Pancreas (tissue), 10 donors: ENCODE measurements around the gene ZNF23. TPM values are rescaled to one million over a fixed set of nuclear protein-coding genes. Genes with fewer than 3 reads are reported as not detected.

Experiments
- ATAC-seq, 4 donors: fragments of 200-7000 bp; cut with Tn5 transposase; one replicate each; pipeline versions ENCODE4 v1.8.0 to v1.9.1; 2020; ENCODE audit warnings: mild to moderate bottlenecking in 4 of 4, moderate library complexity in 4 of 4
- DNase-seq, 6 donors: peaks; one replicate each; pipeline ENCODE4 v3.0.0-alpha.2; 2020
- FAIRE-seq: peaks from 2 replicates; lab custom pipeline; 2012; peaks lifted over from hg19 to GRCh38; lab: Jason Lieb, UNC
- H3K27ac ChIP-seq, 4 donors: fragments of 200-600 bp; sonication (generic); 1 replicate in 3 of 4; 2 replicates in 1 of 4; pipeline versions ENCODE4 v1.5.0 to v1.8.0; 2020
- H3K27me3 ChIP-seq, 4 donors: fragments of 200-600 bp; one replicate each; pipeline ENCODE4 v1.8.0; 2021
- H3K36me3 ChIP-seq, 3 donors: fragments of 200-600 bp; sonication (generic) in 1 of 3; one replicate each; pipeline versions ENCODE4 v1.5.0 to v1.8.0; 2020 to 2021
- H3K4me1 ChIP-seq, 3 donors: fragments of 200-600 bp; one replicate each; pipeline ENCODE4 v1.8.0; 2021
- H3K4me3 ChIP-seq, 4 donors: fragments of 200-600 bp; sonication (generic) in 2 of 4; one replicate each; pipeline versions ENCODE4 v1.5.0 to v1.8.0; 2020 to 2021
- H3K9me3 ChIP-seq, 4 donors: fragments of 200-600 bp; one replicate each; pipeline ENCODE4 v1.8.0; 2021
- CTCF ChIP-seq, 4 donors: fragments of 200-600 bp; sonication (generic) in 3 of 4; IDR thresholded peaks; one replicate each; pipeline versions ENCODE4 v1.5.0 to v1.8.0; 2021; ENCODE audit warnings: antibody characterized with exemption in 4 of 4
- WGBS, 2 donors: extraction: QIAGEN DNeasy Blood & Tissue Kit; methylation state at CpG; one replicate each; pipeline ENCODE4 v1.1.7; 2013; 5-methylcytosine and 5-hydroxymethylcytosine counted together
- intact Hi-C, 3 donors: fragments of 100-400 bp; cut with DNase I; formaldehyde crosslinking; loops; one replicate each; pipeline versions ENCODE4 v1.11.1 to v1.14.2; 2022
- polyA plus RNA-seq, 2 donors: library from polyadenylated mRNA; stranded (reverse); fragments of 200-250 nt; gene quantifications; one replicate each; pipeline ENCODE4 v1.2.3, GENCODE V29; 2013
- total RNA-seq, 6 donors: library from RNA; stranded (reverse); fragmentation: NEBNext Ultra II Directional in 4 of 6; extraction: Animal tissue kit (Norgen Biotek cat#: 25700) in 4 of 6; gene quantifications; one replicate each; pipeline versions ENCODE4 v1.2.1 to v1.2.4, GENCODE V29; 2021 to 2023
- donor health status: healthy with polysubstance abuse.
- donor health status: DM: no; HTN: no; CAD: no; lungs with moderate emphysema.
- donor health status: DM: no; HTN: no; CAD: no.
- donor health status: control.
- donor health status: control.
- donor health status: Bipolar disorder and iron deficiency.
- donor health status: DM: yes; HTN: yes; CAD: no.
- donor health status: DM: no; HTN: no; CAD: no.
- donor health status: DM: no; HTN: no; CAD: no.
- donor health status: DM: yes; HTN: yes; CAD: no.

ZNF23 gene
- total and polyA plus RNA-seq, 8 donors, result 2.6 to 14.5 (median 4.2) TPM

- TF ChIP-seq CTCF (IDR thresholded peaks at IDR 0.05), result no peak
- DNase-seq (no peak), FAIRE-seq (no peak), ATAC-seq (peak in 1 of 4 donors; percentile 8)
- no peaks in the 10 kb centered on the region for H3K36me3 ChIP-seq
- H3K4me1 ChIP-seq, result peaks cover 0 to 3% (median 0%) of the 10 kb centered on the region in 3 donors
- H3K27ac ChIP-seq, result peak overlapping the region in 2 of 4 donors; percentile 14 to 52
- intact Hi-C loops, result no loop called here
- WGBS, 2 donors, result 58 to 72% methylated on average over 2 of the region's 2 CpGs
- no peaks in the 10 kb centered on the region for H3K27me3 ChIP-seq
- H3K4me3 ChIP-seq, result no peak overlapping the region
- H3K9me3 ChIP-seq, result no peaks in the 10 kb centered on the region
Observed at GRCh38 chr16:71500964-71501363, 38.9 kb upstream of the ZNF23 start.

- TF ChIP-seq CTCF (IDR thresholded peaks at IDR 0.05), result peak; percentile 27 to 64 (median 55)
Observed at GRCh38 chr16:71499775-71500364, 37.8 kb upstream of the ZNF23 start.

GRCh38 chr16:71498031-71498430 is 36.0 kb upstream of the ZNF23 start:
- H3K9me3 ChIP-seq, result no peaks in the 10 kb centered on the region
- FAIRE-seq (no peak), ATAC-seq (no peak), DNase-seq (no peak)
- H3K4me1 ChIP-seq, result no peaks in the 10 kb centered on the region
- H3K36me3 ChIP-seq, result no peaks in the 10 kb centered on the region
- TF ChIP-seq CTCF (IDR thresholded peaks at IDR 0.05), result no peak
- no peaks in the 10 kb centered on the region for H3K27me3 ChIP-seq
- H3K4me3 ChIP-seq, result no peak overlapping the region
- intact Hi-C loops, result loop anchor here in 1 of 3 donors (10.0 kb wide), 1 partner anchor 83 kb away; no protein-coding TSS in a partner anchor
- no peak overlapping the region for H3K27ac ChIP-seq
- WGBS, 2 donors, result 81 to 91% methylated on average over 3 of the region's 3 CpGs

More at GRCh38 chr16:71499775-71500364, 37.8 kb upstream of the ZNF23 start:
- WGBS, 2 donors, result 0 to 1% methylated on average over 3 of the region's 3 CpGs
- no peak overlapping the region for H3K27ac ChIP-seq
- FAIRE-seq (no peak), ATAC-seq (peak; percentile 64 to 93 (median 88)), DNase-seq (peak in 3 of 6 donors; percentile 15 to 58 (median 36))
- H3K36me3 ChIP-seq, result no peaks in the 10 kb centered on the region
- no peaks in the 10 kb centered on the region for H3K4me1 ChIP-seq
- H3K9me3 ChIP-seq, result no peaks in the 10 kb centered on the region
- H3K4me3 ChIP-seq, result no peak overlapping the region
- intact Hi-C loops, result loop anchor here in 1 of 3 donors (10.0 kb wide), 1 partner anchor 85 kb away; no protein-coding TSS in a partner anchor
- H3K27me3 ChIP-seq, result no peaks in the 10 kb centered on the region

GRCh38 chr16:71493213-71493612 is 31.2 kb upstream of the ZNF23 start:
- Histone ChIP-seq H3K9me3 (no peaks in the 10 kb centered on the region), H3K36me3 (no peaks in the 10 kb centered on the region), H3K4me1 (no peaks in the 10 kb centered on the region), H3K27me3 (no peaks in the 10 kb centered on the region), H3K27ac (no peak overlapping the region), H3K4me3 (no peak overlapping the region)
- TF ChIP-seq CTCF (IDR thresholded peaks at IDR 0.05), result no peak
- DNase-seq (no peak), ATAC-seq (no peak), FAIRE-seq (no peak)
- intact Hi-C loops, result loop anchor here in 2 of 3 donors (5.0 to 10.0 kb wide), 2 partner anchors 78 to 81 kb away; no protein-coding TSS in a partner anchor
- WGBS, 2 donors, result 68% methylated on average over 3 of the region's 3 CpGs

- 60 to 78% methylated on average over 2 of the region's 2 CpGs for WGBS, 2 donors
- intact Hi-C loops, result loop anchor here in 2 of 3 donors (5.0 to 10.0 kb wide), 2 partner anchors 78 to 80 kb away; no protein-coding TSS in a partner anchor
- no peak for TF ChIP-seq CTCF (IDR thresholded peaks at IDR 0.05)
- H3K4me1 ChIP-seq, result no peaks in the 10 kb centered on the region
- no peak overlapping the region for H3K27ac ChIP-seq
- H3K36me3 ChIP-seq, result no peaks in the 10 kb centered on the region
- no peak overlapping the region for H3K4me3 ChIP-seq
- H3K9me3 ChIP-seq, result no peaks in the 10 kb centered on the region
- ATAC-seq, result no peak
- FAIRE-seq, result no peak
- DNase-seq, result no peak
- H3K27me3 ChIP-seq, result no peaks in the 10 kb centered on the region
Observed at GRCh38 chr16:71492786-71493185, 30.7 kb upstream of the ZNF23 start.
